Heart left ventricle (tissue), 13 donors: ENCODE results near the gene CNBP.
A peak's percentile ranks its signal among the peaks of the same experiment; 100 is the strongest.

ENCODE experiments used
- POLR2A ChIP-seq, 2 donors: fragments of 450-650 bp; IDR thresholded peaks; one replicate each; pipeline ENCODE4 v1.6.1; 2017; ENCODE audit warnings: antibody characterized with exemption in 2 of 2, mild to moderate bottlenecking in 2 of 2, moderate library complexity in 2 of 2
- TF ChIP-seq, protein P1 (sequence below), 12 donors: fragments of 200-600 bp; sonication (generic) in 4 of 12; IDR thresholded peaks; one replicate each; pipeline versions ENCODE4 v1.5.0 to v1.8.0; 2018 to 2022; ENCODE audit warnings: antibody characterized with exemption in 12 of 12, mild to moderate bottlenecking in 5 of 12
- donor health status: ischemic (EF 13 %, LVEDD 7.1; RV severe dilation, severe dysfunction).
- donor health status: DM: no; HTN: yes; CAD: no.
- donor health status: DM: no; HTN: no; CAD: no.
- donor health status: ischemic (EF 25% LVEDD 6.9; RV normal size, moderate dysfunction).
- donor health status: ischemic (EF 25% LVEDD 5.7; RV mildly dilated, moderate dysfunction).
- donor health status: ischemic (EF 35%, LVEDD 5.7; RV mildly dilated, moderate dysfunction).
- donor health status: nonischemic (EF 11% LVEDD 7.7; RV severe dilation, severe dysfunction).
- donor health status: DM: yes; HTN: yes; CAD: no.
- donor health status: PGD.
- donor health status: ischemic (EF 29% LVEDD 5.4; RV normal size, mild dysfunction).
- donor health status: nonischemic (EF 23%, LVEDD 6.1; RV moderate dilation, normal function).

DNA sequence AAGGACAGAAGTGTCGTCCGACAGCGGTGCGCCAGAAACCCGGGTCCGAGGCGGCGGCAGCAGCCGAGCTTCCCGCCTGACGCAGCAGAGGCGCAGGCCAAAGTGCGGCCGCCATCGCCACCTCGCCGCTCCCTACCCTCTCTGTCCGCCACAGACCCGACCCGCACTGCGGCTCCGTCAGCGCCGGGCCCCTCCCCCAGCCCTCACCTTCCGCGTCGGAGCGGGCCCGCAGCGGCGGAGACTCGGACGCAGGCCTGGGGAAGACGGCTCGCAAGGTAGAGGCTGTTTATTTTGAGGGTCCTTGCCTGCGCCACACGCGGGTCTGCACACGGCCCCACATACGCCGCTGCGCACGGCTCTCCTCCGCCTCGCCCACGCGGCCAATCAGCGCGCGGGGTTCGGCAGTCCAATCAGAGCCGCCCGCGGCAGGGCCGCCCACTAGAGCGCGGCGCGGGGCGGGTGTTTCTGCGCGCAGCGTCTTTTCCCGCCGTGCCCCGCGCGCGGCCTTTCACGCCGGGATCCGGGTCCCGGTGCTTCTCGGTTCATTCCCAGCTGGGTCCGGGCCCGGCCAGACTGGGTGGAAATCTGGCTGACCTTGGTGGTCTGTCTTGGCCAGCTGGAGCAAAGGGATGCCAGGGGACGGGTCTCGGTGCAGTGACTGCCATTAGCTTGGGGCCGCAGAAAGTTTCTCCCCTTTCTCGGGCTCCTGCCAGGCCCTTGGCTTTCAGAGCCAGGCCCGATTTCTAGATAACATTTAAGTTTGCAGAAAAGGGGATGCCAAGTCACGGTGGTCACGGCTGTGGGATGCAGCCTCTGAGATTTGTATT, at the start of gene CNBP:
- TF ChIP-seq, protein P1, sequence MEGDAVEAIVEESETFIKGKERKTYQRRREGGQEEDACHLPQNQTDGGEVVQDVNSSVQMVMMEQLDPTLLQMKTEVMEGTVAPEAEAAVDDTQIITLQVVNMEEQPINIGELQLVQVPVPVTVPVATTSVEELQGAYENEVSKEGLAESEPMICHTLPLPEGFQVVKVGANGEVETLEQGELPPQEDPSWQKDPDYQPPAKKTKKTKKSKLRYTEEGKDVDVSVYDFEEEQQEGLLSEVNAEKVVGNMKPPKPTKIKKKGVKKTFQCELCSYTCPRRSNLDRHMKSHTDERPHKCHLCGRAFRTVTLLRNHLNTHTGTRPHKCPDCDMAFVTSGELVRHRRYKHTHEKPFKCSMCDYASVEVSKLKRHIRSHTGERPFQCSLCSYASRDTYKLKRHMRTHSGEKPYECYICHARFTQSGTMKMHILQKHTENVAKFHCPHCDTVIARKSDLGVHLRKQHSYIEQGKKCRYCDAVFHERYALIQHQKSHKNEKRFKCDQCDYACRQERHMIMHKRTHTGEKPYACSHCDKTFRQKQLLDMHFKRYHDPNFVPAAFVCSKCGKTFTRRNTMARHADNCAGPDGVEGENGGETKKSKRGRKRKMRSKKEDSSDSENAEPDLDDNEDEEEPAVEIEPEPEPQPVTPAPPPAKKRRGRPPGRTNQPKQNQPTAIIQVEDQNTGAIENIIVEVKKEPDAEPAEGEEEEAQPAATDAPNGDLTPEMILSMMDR (IDR thresholded peaks at IDR 0.05) = no peak
- peak; percentile 76 to 99 for TF ChIP-seq POLR2A (IDR thresholded peaks at IDR 0.05)
